HL-60 (cell line): Measurements from ENCODE around the gene MAP1LC3A.

Source experiments
- CTCF ChIP-seq: IDR thresholded peaks from one replicate; pipeline ENCODE4 v1.5.1; 2011; ENCODE audit warnings: low read length, control low read depth, inconsistent platforms; ENCODE audit not compliant: insufficient read depth
- GABPA ChIP-seq: IDR thresholded peaks from 2 replicates; pipeline ENCODE4 v1.6.1; 2012; ENCODE audit warnings: low read depth
- POLR2AphosphoS5 ChIP-seq: IDR thresholded peaks from 2 replicates; pipeline ENCODE4 v1.6.1; 2012; ENCODE audit warnings: low read depth
- REST ChIP-seq: IDR thresholded peaks from 2 replicates; pipeline ENCODE4 v1.6.1; 2012; ENCODE audit warnings: low read depth; ENCODE audit not compliant: insufficient replicate concordance
- SPI1 ChIP-seq: IDR thresholded peaks from 2 replicates; pipeline ENCODE4 v1.6.1; 2012; ENCODE audit warnings: low read depth, mild to moderate bottlenecking, borderline replicate concordance

- TF ChIP-seq POLR2AphosphoS5 (no peak), CTCF (no peak), REST (no peak), GABPA (no peak), SPI1 (no peak)
Measured at GRCh38 chr20:34578521-34578920, 20.0 kb downstream of the MAP1LC3A start.
